ENCODE measurements around the gene TOMM5. TPM values are rescaled to one million over a fixed set of nuclear protein-coding genes. Genes with fewer than 3 reads are reported as not detected.

TOMM5 gene
- total RNA-seq (100 to 1,000 TPM in 1 of 7 donors, 10 to 100 TPM in 6; 47.5 to 106 (median 58.2) TPM), polyA plus RNA-seq (10 to 100 TPM; 81.1 to 85.7 TPM)
- long read RNA-seq, donor 1, transcript TOMM5-201 (2 exons, 751 nt): major isoform, 16 of 18 reads
- long read RNA-seq, donor 1, partial matches to known transcripts: 0 of 18 reads
- long read RNA-seq, donor 1, other reads (novel, unspliced or antisense): 0 of 18 reads
- long read RNA-seq, donor 2, transcript TOMM5-201 (2 exons, 751 nt): major isoform, 74 of 77 reads
- long read RNA-seq, donor 2, partial matches to known transcripts: 0 of 77 reads
- long read RNA-seq, donor 2, other reads (novel, unspliced or antisense): 0 of 77 reads
- long read RNA-seq, donor 3, transcript TOMM5-201 (2 exons, 751 nt): major isoform, 52 of 52 reads
- long read RNA-seq, donor 3, partial matches to known transcripts: 0 of 52 reads
- long read RNA-seq, donor 3, other reads (novel, unspliced or antisense): 0 of 52 reads

- Histone ChIP-seq H3K36me3 (no peaks in the 10 kb centered on the region), H3K4me3 (peak within 1 kb of the TSS; percentile 71), H3K9me3 (no peaks in the 10 kb centered on the region), H3K27ac (peak within 1 kb of the TSS in 1 of 2 donors; percentile 58), H3K27me3 (no peaks in the 10 kb centered on the region), H3K4me1 (ENCODE audit: insufficient read depth) (peaks cover 5% of the 10 kb centered on the region)
- peak; percentile 87 to 93 (median 90) for DNase-seq
- 0% methylated on average over 70 to 72 of the region's 72 CpGs for WGBS, 3 donors
- intact Hi-C loops (cut with DNase I): no loop called here
- TF ChIP-seq POLR2A (IDR thresholded peaks at IDR 0.05) (peak; percentile 64), EP300 (IDR thresholded peaks at IDR 0.05) (no peak), CTCF (IDR thresholded peaks at IDR 0.05) (no peak)
Observed at GRCh38 chr9:37592108-37592951, at the start of gene TOMM5. Gene TOMM5 (minus strand): TSS chr9:37592597. CDS start chr9:37592532, 65 bp downstream.

- Histone ChIP-seq H3K9me3 (no peaks in the 10 kb centered on the region), H3K27me3 (no peaks in the 10 kb centered on the region), H3K27ac (no peak overlapping the region), H3K4me3 (no peak overlapping the region), H3K36me3 (no peaks in the 10 kb centered on the region), H3K4me1 (ENCODE audit: insufficient read depth) (no peaks in the 10 kb centered on the region)
- DNase-seq: no peak
- TF ChIP-seq EP300 (IDR thresholded peaks at IDR 0.05) (no peak), CTCF (IDR thresholded peaks at IDR 0.05) (no peak), POLR2A (IDR thresholded peaks at IDR 0.05) (no peak)
- WGBS, 3 donors: 29 to 37% (median 35%) methylated on average over 3 of the region's 3 CpGs
- intact Hi-C loops (cut with DNase I): loop anchor here in 1 of 4 donors (5.0 kb wide), 1 partner anchor 471 kb away; no protein-coding TSS in a partner anchor
Observed at GRCh38 chr9:37641331-37641730, 48.9 kb upstream of the TOMM5 start.

GRCh38 chr9:37640246-37640645, 47.8 kb upstream of the TOMM5 start:
- DNase-seq: no peak
- TF ChIP-seq EP300 (IDR thresholded peaks at IDR 0.05) (no peak), CTCF (IDR thresholded peaks at IDR 0.05) (no peak)
- Histone ChIP-seq H3K27me3 (no peaks in the 10 kb centered on the region), H3K9me3 (no peaks in the 10 kb centered on the region), H3K36me3 (no peaks in the 10 kb centered on the region), H3K4me1 (ENCODE audit: insufficient read depth) (no peaks in the 10 kb centered on the region), H3K4me3 (no peak overlapping the region), H3K27ac (no peak overlapping the region)
- WGBS, 3 donors: 68 to 79% (median 71%) methylated on average over 3 of the region's 3 CpGs
- intact Hi-C loops (cut with DNase I): loop anchor here in 1 of 4 donors (5.0 kb wide), 1 partner anchor 472 kb away; no protein-coding TSS in a partner anchor

GRCh38 chr9:37639841-37640240, 47.4 kb upstream of the TOMM5 start:
- Histone ChIP-seq H3K27me3 (no peaks in the 10 kb centered on the region), H3K27ac (no peak overlapping the region), H3K4me3 (no peak overlapping the region), H3K36me3 (no peaks in the 10 kb centered on the region), H3K9me3 (no peaks in the 10 kb centered on the region), H3K4me1 (ENCODE audit: insufficient read depth) (no peaks in the 10 kb centered on the region)
- 74 to 84% (median 76%) methylated on average over 3 of the region's 3 CpGs for WGBS, 3 donors
- intact Hi-C loops (cut with DNase I): loop anchor here in 1 of 4 donors (5.0 kb wide), 1 partner anchor 472 kb away; no protein-coding TSS in a partner anchor
- TF ChIP-seq EP300 (IDR thresholded peaks at IDR 0.05): no peak
- no peak for TF ChIP-seq POLR2A (IDR thresholded peaks at IDR 0.05)
- no peak for TF ChIP-seq CTCF (IDR thresholded peaks at IDR 0.05)
- no peak for DNase-seq
